Thoracic aorta (tissue), 2 donors: ENCODE data around the gene LMBR1. TPM values are rescaled to one million over a fixed set of nuclear protein-coding genes. Genes with fewer than 3 reads are reported as not detected.
"Not testable (repeated sequence)": the region's sequence is repeated elsewhere in the genome, so short reads cannot be mapped to it uniquely, and the experiment has no call there.

Experiments
- ATAC-seq: fragments of 150-250 bp; one replicate; pipeline ENCODE4 v1.8.0; 2017; ENCODE audit warnings: low read depth; ENCODE audit not compliant: insufficient number of reproducible peaks, low FRiP score
- DNase-seq: peaks from one replicate; pipeline ENCODE4 v3.0.0-alpha.2; 2020; ENCODE audit warnings: low spot score
- H3K27ac ChIP-seq, 2 donors: fragments of 200-600 bp; sonication (generic); 1 replicate in 1 of 2; 2 replicates in 1 of 2; pipeline ENCODE4 v1.5.1; 2016; ENCODE audit warnings: mild to moderate bottlenecking in 2 of 2, moderate library complexity in 2 of 2
- H3K27me3 ChIP-seq: fragments of 200-600 bp; sonication (generic); replicated peaks from 2 replicates; pipeline ENCODE4 v1.6.0; 2016; ENCODE audit warnings: mild to moderate bottlenecking; ENCODE audit not compliant: insufficient read depth
- H3K36me3 ChIP-seq: fragments of 200-600 bp; sonication (generic); one replicate; pipeline ENCODE4 v1.5.1; 2016
- H3K4me1 ChIP-seq, 2 donors: fragments of 200-600 bp; sonication (generic); 1 replicate in 1 of 2; 2 replicates in 1 of 2; pipeline versions ENCODE4 v1.5.1 to v1.6.0; 2016; ENCODE audit warnings: low read depth in 2 of 2, mild to moderate bottlenecking in 1 of 2; ENCODE audit not compliant: control insufficient read depth in 1 of 2
- H3K4me3 ChIP-seq: fragments of 200-600 bp; sonication (generic); 2 replicates; pipeline ENCODE4 v1.5.1; 2016; ENCODE audit warnings: mild to moderate bottlenecking
- H3K9me3 ChIP-seq: fragments of 200-600 bp; sonication (generic); 2 replicates; pipeline ENCODE4 v1.5.1; 2016
- total RNA-seq, 2 donors: library from RNA; depleted of rRNA; stranded (reverse); fragments of >200 nt; gene quantifications; one replicate each; pipeline versions ENCODE4 v1.1.0 to v1.2.3, GENCODE V29; 2016
- TF ChIP-seq, protein P1 (sequence below): fragments of 200-600 bp; sonication (generic); IDR thresholded peaks from one replicate; pipeline ENCODE4 v1.5.1; 2019; ENCODE audit warnings: antibody characterized with exemption

LMBR1 gene
- total RNA-seq = 10 to 100 TPM; 54.3 to 56.6 TPM

- TF ChIP-seq, protein P1, sequence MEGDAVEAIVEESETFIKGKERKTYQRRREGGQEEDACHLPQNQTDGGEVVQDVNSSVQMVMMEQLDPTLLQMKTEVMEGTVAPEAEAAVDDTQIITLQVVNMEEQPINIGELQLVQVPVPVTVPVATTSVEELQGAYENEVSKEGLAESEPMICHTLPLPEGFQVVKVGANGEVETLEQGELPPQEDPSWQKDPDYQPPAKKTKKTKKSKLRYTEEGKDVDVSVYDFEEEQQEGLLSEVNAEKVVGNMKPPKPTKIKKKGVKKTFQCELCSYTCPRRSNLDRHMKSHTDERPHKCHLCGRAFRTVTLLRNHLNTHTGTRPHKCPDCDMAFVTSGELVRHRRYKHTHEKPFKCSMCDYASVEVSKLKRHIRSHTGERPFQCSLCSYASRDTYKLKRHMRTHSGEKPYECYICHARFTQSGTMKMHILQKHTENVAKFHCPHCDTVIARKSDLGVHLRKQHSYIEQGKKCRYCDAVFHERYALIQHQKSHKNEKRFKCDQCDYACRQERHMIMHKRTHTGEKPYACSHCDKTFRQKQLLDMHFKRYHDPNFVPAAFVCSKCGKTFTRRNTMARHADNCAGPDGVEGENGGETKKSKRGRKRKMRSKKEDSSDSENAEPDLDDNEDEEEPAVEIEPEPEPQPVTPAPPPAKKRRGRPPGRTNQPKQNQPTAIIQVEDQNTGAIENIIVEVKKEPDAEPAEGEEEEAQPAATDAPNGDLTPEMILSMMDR = peak; percentile 86
- H3K9me3 ChIP-seq = no peaks in the 10 kb centered on the region
- H3K36me3 ChIP-seq = no peaks in the 10 kb centered on the region
- peak within 1 kb of the TSS; percentile 83 to 85 for H3K27ac ChIP-seq
- ATAC-seq (peak; percentile 94), DNase-seq (peak; percentile 72)
- peaks cover 11 to 15% of the 10 kb centered on the region in 2 donors for H3K4me1 ChIP-seq
- H3K27me3 ChIP-seq = no peaks in the 10 kb centered on the region
- H3K4me3 ChIP-seq = peak within 1 kb of the TSS; percentile 95
Observed at GRCh38 chr7:156892821-156893706, at the start of gene LMBR1. LMBR1 (minus strand) TSS chr7:156893183; CDS start chr7:156892993, 190 bp downstream.

DNA sequence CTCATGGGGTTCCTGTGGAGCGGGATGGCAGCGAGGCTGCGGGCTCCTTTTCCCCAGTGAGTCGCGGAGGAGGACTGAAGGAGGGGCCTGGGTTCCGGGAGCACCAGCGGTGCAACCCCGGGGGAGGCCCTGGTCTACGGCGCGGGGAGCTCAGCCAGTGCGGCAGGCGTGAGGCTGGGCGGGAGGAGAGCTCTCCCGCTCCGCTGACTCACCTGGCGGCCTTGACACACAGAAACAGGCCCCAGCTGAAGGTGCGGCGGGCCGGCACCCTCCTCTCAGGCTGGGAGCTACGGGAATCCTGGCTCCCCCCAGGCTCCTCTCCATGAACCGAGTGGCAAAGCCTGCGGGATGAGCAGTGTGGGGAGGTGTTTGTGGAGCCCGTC lies 49.7 kb upstream of the LMBR1 start:
- H3K4me1 ChIP-seq = no peaks in the 10 kb centered on the region
- DNase-seq (no peak), ATAC-seq (no peak)
- no peaks in the 10 kb centered on the region for H3K36me3 ChIP-seq
- no peaks in the 10 kb centered on the region for H3K9me3 ChIP-seq
- TF ChIP-seq, protein P1 = no peak
- H3K4me3 ChIP-seq = peak overlapping the region; percentile 35
- no peak overlapping the region for H3K27ac ChIP-seq
- H3K27me3 ChIP-seq = no peaks in the 10 kb centered on the region

DNA sequence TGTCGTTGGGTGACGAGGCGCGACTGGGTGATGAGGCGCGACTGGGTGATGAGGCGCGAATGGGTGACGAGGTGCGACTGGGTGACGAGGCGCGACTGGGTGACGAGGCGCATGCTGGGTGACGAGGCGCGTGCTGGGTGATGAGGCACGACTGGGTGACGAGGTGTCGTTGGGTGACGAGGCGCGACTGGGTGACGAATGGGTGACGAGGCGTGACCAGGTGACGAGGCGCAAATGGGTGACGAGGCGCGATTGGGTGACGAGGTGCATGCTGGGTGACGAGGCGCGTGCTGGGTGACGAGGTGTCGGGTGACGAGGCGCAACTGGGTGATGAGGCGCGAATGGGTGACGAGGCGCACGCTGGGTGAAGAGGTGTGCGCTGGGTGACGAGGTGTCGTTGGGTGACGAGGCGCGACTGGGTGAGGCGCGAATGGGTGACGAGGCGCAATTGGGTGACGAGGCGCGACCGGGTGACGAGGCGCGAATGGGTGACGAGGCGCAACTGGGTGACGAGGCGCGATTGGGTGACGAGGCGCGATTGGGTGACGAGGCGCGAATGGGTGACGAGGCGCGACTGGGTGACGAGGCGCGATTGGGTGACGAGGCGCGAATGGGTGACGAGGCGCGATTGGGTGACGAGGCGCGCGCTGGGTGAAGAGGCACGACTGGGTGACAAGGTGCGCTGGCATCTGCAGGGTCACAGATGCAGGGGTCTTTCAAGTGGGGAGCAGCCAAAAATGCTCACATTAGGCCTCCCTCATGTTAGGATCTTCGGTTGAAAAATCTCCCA lies 48.6 kb upstream of the LMBR1 start:
- no peak for DNase-seq
- no peak for ATAC-seq
- no peaks in the 10 kb centered on the region for H3K36me3 ChIP-seq
- H3K27ac ChIP-seq = no peak overlapping the region
- H3K4me1 ChIP-seq = no peaks in the 10 kb centered on the region
- TF ChIP-seq, protein P1 = no peak
- no peaks in the 10 kb centered on the region for H3K27me3 ChIP-seq
- H3K4me3 ChIP-seq = no peak overlapping the region
- no peaks in the 10 kb centered on the region for H3K9me3 ChIP-seq

DNA sequence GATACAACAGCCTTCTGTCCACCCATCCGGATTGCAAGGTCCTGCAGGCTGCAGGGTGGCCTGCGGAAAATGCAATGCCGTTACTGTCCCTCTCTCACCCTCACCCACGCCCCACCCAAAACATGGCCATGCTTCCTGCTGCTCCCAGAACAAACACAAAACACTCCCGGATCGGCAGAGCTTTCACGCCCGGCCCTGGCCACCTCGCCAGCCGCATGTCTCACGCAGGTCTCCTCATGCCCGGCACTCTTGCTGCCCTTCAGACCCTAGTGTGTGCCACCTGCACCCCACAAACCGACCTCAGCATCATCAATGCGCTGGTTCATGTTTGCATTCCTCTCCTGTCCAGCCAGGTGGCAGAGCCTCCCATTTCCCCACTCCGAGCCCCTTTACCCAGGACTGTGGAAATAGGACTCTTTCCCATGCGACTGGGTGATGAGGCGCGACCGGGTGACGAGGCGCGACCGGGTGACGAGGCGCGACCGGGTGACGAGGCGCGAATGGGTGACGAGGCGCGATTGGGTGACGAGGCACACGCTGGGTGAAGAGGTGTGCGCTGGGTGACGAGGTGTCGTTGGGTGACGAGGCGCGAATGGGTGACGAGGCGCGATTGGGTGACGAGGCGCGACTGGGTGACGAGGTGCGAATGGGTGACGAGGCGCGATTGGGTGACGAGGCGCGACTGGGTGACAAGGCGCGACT lies 47.6 kb upstream of the LMBR1 start:
- H3K36me3 ChIP-seq = no peaks in the 10 kb centered on the region
- H3K9me3 ChIP-seq = no peaks in the 10 kb centered on the region
- H3K4me3 ChIP-seq = no peak overlapping the region
- no peak overlapping the region for H3K27ac ChIP-seq
- ATAC-seq = no peak
- H3K27me3 ChIP-seq = no peaks in the 10 kb centered on the region
- TF ChIP-seq, protein P1 = no peak
- no peak for DNase-seq
- no peaks in the 10 kb centered on the region for H3K4me1 ChIP-seq

DNA sequence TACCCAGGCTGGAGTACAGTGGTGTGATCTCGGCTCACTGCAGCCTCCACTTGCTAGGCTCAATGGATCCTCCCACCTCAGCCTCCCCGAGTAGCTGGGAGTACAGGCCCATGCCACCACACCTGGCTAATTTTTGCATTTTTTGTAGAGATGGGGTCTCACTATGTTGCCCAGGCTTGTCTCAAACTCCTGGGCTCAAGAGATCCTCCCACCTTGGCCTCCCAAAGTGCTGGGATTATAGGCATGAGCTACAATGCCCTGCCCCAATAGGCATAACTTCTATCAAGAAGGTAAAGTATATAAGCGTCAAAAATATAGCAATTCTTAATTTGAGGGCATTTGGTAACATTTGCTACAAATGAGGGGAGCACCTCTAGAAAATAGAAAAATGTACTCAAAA lies 43.8 kb upstream of the LMBR1 start:
- not testable (repeated sequence) for ATAC-seq, H3K27me3 ChIP-seq, H3K4me1 ChIP-seq, H3K4me3 ChIP-seq, H3K36me3 ChIP-seq, DNase-seq, H3K9me3 ChIP-seq, H3K27ac ChIP-seq
